ENCODE data around the gene BABAM2. TPM values are rescaled to one million over a fixed set of nuclear protein-coding genes. Genes with fewer than 3 reads are reported as not detected.

The BABAM2 gene
- total and polyA plus RNA-seq, 2 of the 4 experiments (the other 2 are of a cell fraction), result 20.9 to 23.1 TPM

DNA sequence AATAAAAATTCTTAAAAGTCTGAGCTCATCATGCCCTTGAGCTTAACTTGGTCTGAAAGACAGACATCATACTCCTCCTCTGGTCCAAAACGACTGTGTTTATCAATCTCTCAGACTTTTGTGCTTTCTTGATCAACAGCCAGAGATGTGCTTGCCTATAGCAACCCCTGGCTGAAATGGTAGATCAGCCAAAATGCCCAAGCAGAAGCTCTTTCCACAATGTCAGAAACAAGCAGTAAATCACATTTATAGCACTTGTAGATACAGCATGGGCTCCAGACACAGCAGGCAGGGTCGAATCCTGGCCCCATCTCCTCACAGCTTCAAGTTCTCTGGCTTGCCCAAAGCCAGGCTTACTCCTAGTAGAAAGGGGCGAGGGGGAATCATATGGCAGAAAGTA is 391.7 kb downstream of the BABAM2 start:
- dilution Hi-C loops (cut with HindIII; ENCODE audit: low sequenced_read_pairs, unreplicated experiment) (no loop called here), in situ Hi-C loops (cut with MboI; ENCODE audit: low sequenced_read_pairs) (no loop called here), intact Hi-C loops (cut with micrococcal nuclease) (no loop called here)
- Histone ChIP-seq H2AK9ac (replicated peaks; ENCODE audit: low read depth, low read length, poor library complexity) (peak overlapping the region; percentile 46), H3K4me2 (ENCODE audit: low read depth, low read length) (no peak overlapping the region), H3K9me1 (ENCODE audit: insufficient read depth, low read length) (peaks cover 12% of the 10 kb centered on the region), H3K14ac (replicated peaks; ENCODE audit: low read depth, low read length) (0 out of 2 replicates have a peak overlapping the region, but pooled peaks have one; percentile 11), H3K4ac (ENCODE audit: low read depth, low read length) (peak overlapping the region; percentile 49), H2BK20ac (ENCODE audit: low read depth, low read length) (0 out of 2 replicates have a peak overlapping the region, but pooled peaks have one; percentile 30), H2BK120ac (ENCODE audit: low read depth, low read length) (peak overlapping the region; percentile 13; the same call in 1 of the 2 replicates), H4K91ac (ENCODE audit: insufficient read depth, low read depth, low read length) (no peak overlapping the region; the same call in 1 of the 2 replicates), H3K79me1 (ENCODE audit: low read depth in 1 of 2, low read length in 2 of 2) (peaks cover 0 to 5% of the 10 kb centered on the region in 2 experiments; a peak in 3 of 4 replicates), H3K27ac (ENCODE audit: insufficient read depth, low read length) (no peak overlapping the region), H3K9me3 (ENCODE audit: control insufficient read depth, insufficient read depth, low read length) (no peaks in the 10 kb centered on the region), H4K5ac (ENCODE audit: low read depth, low read length) (no peak overlapping the region), H3K9ac (ENCODE audit: low read depth, low read length) (no peak overlapping the region), H3K36me3 (ENCODE audit: control insufficient read depth, insufficient read depth, low read length) (no peaks in the 10 kb centered on the region), H3K27me3 (ENCODE audit: control insufficient read depth, insufficient read depth, low read length) (no peaks in the 10 kb centered on the region), H4K8ac (ENCODE audit: low read depth in 2 of 2, low read length in 2 of 2) (no peak overlapping the region; a peak in 1 of 4 replicates), H3K56ac (ENCODE audit: extremely low read depth, insufficient read depth, low read length) (no peak overlapping the region), H4K20me1 (ENCODE audit: insufficient read depth, low read length) (no peaks in the 10 kb centered on the region), H3K18ac (ENCODE audit: low read depth, low read length) (no peak overlapping the region), H2AFZ (replicated peaks; ENCODE audit: low read length, poor library complexity) (no peak overlapping the region), H2BK5ac (ENCODE audit: low read depth, low read length, poor library complexity, severe bottlenecking) (no peak overlapping the region), H3K4me3 (ENCODE audit: insufficient read depth, low read depth, low read length) (no peak overlapping the region), H2AK5ac (ENCODE audit: low read depth, low read length) (peak overlapping the region; percentile 4; the same call in 1 of the 2 replicates), H3K23ac (ENCODE audit: low read depth, low read length) (no peak overlapping the region), H3K4me1 (ENCODE audit: control insufficient read depth, insufficient read depth, low read length) (peaks cover 5% of the 10 kb centered on the region), H2BK15ac (ENCODE audit: low read depth, low read length) (0 out of 3 replicates have a peak overlapping the region, but pooled peaks have one; percentile 36)
- WGBS, 2 experiments (ENCODE audit: extremely low coverage in 2 of 2, insufficient read length in 1 of 2), result 55% methylated on average over 1 of the region's 3 CpGs; no CpG with 5 or more reads in 1 of the 2 experiments
- no TSS peak for BruUV-seq (replicated peaks)
- DNase-seq (no peak), ATAC-seq (ENCODE audit: low read depth) (no peak)
- ChIA-PET CTCF (no interaction called here), POLR2A (ENCODE audit: unreplicated experiment) (no interaction called here)
- no peak for TF ChIP-seq RFX5 (IDR thresholded peaks at IDR 0.05; ENCODE audit: low read depth, low read length)
- no peak for TF ChIP-seq SMC3 (IDR thresholded peaks at IDR 0.05; ENCODE audit: low read depth, low read length)
- TF ChIP-seq MXI1 (IDR thresholded peaks at IDR 0.05; ENCODE audit: borderline replicate concordance, low read depth, low read length), result no peak
- TF ChIP-seq RAD21 (IDR thresholded peaks at IDR 0.05; ENCODE audit: low read length), result no peak
- no peak for TF ChIP-seq BHLHE40 (IDR thresholded peaks at IDR 0.05; ENCODE audit: low read depth, low read length)
- TF ChIP-seq FOS (IDR thresholded peaks at IDR 0.05; ENCODE audit: low read depth, low read length), result no peak
- no peak for TF ChIP-seq POLR2A (IDR thresholded peaks at IDR 0.05; ENCODE audit: low read depth, low read length)
- TF ChIP-seq MAFK (IDR thresholded peaks at IDR 0.05; ENCODE audit: low read depth, low read length), result no peak
- TF ChIP-seq, protein P1, sequence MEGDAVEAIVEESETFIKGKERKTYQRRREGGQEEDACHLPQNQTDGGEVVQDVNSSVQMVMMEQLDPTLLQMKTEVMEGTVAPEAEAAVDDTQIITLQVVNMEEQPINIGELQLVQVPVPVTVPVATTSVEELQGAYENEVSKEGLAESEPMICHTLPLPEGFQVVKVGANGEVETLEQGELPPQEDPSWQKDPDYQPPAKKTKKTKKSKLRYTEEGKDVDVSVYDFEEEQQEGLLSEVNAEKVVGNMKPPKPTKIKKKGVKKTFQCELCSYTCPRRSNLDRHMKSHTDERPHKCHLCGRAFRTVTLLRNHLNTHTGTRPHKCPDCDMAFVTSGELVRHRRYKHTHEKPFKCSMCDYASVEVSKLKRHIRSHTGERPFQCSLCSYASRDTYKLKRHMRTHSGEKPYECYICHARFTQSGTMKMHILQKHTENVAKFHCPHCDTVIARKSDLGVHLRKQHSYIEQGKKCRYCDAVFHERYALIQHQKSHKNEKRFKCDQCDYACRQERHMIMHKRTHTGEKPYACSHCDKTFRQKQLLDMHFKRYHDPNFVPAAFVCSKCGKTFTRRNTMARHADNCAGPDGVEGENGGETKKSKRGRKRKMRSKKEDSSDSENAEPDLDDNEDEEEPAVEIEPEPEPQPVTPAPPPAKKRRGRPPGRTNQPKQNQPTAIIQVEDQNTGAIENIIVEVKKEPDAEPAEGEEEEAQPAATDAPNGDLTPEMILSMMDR (conservative IDR thresholded peaks at IDR 0.05; ENCODE audit: low read depth, low read length), result no peak
- no peak for TF ChIP-seq MAZ (IDR thresholded peaks at IDR 0.05; ENCODE audit: borderline replicate concordance, low read depth, low read length)
- TF ChIP-seq CHD1 (IDR thresholded peaks at IDR 0.05; ENCODE audit: low read depth, low read length), result no peak
- TF ChIP-seq, protein P2, sequence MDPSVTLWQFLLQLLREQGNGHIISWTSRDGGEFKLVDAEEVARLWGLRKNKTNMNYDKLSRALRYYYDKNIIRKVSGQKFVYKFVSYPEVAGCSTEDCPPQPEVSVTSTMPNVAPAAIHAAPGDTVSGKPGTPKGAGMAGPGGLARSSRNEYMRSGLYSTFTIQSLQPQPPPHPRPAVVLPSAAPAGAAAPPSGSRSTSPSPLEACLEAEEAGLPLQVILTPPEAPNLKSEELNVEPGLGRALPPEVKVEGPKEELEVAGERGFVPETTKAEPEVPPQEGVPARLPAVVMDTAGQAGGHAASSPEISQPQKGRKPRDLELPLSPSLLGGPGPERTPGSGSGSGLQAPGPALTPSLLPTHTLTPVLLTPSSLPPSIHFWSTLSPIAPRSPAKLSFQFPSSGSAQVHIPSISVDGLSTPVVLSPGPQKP (IDR thresholded peaks at IDR 0.05; ENCODE audit: borderline replicate concordance, low read depth, low read length), result no peak
- TF ChIP-seq CEBPB (IDR thresholded peaks at IDR 0.05; ENCODE audit: low read depth, low read length), result no peak
- TF ChIP-seq, protein P3, sequence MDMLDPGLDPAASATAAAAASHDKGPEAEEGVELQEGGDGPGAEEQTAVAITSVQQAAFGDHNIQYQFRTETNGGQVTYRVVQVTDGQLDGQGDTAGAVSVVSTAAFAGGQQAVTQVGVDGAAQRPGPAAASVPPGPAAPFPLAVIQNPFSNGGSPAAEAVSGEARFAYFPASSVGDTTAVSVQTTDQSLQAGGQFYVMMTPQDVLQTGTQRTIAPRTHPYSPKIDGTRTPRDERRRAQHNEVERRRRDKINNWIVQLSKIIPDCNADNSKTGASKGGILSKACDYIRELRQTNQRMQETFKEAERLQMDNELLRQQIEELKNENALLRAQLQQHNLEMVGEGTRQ (IDR thresholded peaks at IDR 0.05; ENCODE audit: low read depth, low read length), result no peak
